ENCODE data around the gene ZMAT3.
A peak's percentile ranks its signal among the peaks of the same experiment; 100 is the strongest.
"Not testable (repeated sequence)": the region's sequence is repeated elsewhere in the genome, so short reads cannot be mapped to it uniquely, and the experiment has no call there.

The ZMAT3 gene

DNA sequence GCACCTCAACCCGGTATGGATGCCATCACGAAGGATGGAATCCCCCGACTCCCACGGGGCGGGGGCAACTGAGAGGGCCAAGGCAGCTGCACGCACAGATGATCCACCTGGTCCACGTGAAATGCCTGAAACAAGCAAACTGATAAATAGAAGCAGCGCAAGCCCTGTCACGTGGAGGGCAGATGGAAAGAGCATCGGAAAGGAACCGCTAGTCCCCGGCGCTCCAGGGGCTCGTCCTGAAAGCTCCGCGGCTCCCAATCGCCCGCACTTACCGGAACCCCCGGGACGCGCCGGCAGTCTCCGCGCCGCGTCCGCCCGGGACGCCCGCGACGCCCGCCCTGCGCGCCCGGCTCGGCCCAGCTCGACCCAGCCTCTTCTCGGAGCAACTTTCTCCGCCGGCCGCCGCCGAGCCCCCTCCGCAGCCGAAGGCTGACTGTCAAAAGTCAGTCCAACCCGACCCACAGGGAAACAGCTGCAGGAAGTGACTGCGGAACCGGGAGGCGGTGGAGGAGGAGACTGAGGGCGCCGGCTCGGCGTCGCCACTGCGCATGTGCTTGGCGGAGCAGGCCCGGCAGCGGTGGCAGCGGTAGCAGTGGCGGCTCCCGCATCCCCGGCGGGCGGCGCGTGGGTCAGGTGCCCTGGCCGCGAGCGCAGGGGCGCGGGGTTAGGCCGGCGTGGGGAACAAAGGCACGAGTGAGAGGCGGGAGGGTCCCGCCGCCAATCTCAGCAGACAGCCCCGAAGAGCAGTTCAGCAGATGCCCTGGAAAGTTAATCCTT is at the start of gene ZMAT3 (continued):
- TF ChIP-seq, protein P1, sequence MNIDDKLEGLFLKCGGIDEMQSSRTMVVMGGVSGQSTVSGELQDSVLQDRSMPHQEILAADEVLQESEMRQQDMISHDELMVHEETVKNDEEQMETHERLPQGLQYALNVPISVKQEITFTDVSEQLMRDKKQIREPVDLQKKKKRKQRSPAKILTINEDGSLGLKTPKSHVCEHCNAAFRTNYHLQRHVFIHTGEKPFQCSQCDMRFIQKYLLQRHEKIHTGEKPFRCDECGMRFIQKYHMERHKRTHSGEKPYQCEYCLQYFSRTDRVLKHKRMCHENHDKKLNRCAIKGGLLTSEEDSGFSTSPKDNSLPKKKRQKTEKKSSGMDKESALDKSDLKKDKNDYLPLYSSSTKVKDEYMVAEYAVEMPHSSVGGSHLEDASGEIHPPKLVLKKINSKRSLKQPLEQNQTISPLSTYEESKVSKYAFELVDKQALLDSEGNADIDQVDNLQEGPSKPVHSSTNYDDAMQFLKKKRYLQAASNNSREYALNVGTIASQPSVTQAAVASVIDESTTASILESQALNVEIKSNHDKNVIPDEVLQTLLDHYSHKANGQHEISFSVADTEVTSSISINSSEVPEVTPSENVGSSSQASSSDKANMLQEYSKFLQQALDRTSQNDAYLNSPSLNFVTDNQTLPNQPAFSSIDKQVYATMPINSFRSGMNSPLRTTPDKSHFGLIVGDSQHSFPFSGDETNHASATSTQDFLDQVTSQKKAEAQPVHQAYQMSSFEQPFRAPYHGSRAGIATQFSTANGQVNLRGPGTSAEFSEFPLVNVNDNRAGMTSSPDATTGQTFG (tag by site-specific recombination; IDR thresholded peaks at IDR 0.05; ENCODE audit: borderline replicate concordance) = no peak
- TF ChIP-seq ZNF335 (tag by site-specific recombination; conservative IDR thresholded peaks at IDR 0.05) (peak; percentile 76), ZNF521 (tag by site-specific recombination; IDR thresholded peaks at IDR 0.05) (no peak), GLI2 (tag by site-specific recombination; IDR thresholded peaks at IDR 0.05; ENCODE audit: borderline replicate concordance, low read depth) (no peak), ZSCAN30 (tag by site-specific recombination; IDR thresholded peaks at IDR 0.05) (peak; percentile 38; the same call in 1 of the 2 replicates), ZNF221 (tag by site-specific recombination; IDR thresholded peaks at IDR 0.05; ENCODE audit: borderline replicate concordance) (no peak), ZNF2 (tag by site-specific recombination; IDR thresholded peaks at IDR 0.05) (no peak), ZNF366 (tag by site-specific recombination; conservative IDR thresholded peaks at IDR 0.05) (no peak; the same call in 1 of the 2 replicates), MYNN (tag by site-specific recombination; IDR thresholded peaks at IDR 0.05; ENCODE audit: borderline replicate concordance) (no peak), SP2 (tag by site-specific recombination; IDR thresholded peaks at IDR 0.05) (peak; percentile 48), HOXD13 (CRISPR knock-in tag; IDR thresholded peaks at IDR 0.05; ENCODE audit: borderline replicate concordance) (no peak), HOXA7 (CRISPR knock-in tag; IDR thresholded peaks at IDR 0.05; ENCODE audit: borderline replicate concordance) (no peak), ZBTB8A (tag by site-specific recombination; IDR thresholded peaks at IDR 0.05) (peak; percentile 79), GLIS1 (tag by site-specific recombination; IDR thresholded peaks at IDR 0.05) (0 out of 2 replicates have a peak, but pooled peaks have one; percentile 10)
- TF ChIP-seq, protein P2, sequence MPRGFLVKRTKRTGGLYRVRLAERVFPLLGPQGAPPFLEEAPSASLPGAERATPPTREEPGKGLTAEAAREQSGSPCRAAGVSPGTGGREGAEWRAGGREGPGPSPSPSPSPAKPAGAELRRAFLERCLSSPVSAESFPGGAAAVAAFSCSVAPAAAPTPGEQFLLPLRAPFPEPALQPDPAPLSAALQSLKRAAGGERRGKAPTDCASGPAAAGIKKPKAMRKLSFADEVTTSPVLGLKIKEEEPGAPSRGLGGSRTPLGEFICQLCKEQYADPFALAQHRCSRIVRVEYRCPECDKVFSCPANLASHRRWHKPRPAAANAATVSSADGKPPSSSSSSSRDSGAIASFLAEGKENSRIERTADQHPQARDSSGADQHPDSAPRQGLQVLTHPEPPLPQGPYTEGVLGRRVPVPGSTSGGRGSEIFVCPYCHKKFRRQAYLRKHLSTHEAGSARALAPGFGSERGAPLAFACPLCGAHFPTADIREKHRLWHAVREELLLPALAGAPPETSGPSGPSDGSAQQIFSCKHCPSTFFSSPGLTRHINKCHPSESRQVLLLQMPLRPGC (tag by site-specific recombination; IDR thresholded peaks at IDR 0.05) = peak; percentile 26; the same call in 1 of the 2 replicates
- TF ChIP-seq, protein P3, sequence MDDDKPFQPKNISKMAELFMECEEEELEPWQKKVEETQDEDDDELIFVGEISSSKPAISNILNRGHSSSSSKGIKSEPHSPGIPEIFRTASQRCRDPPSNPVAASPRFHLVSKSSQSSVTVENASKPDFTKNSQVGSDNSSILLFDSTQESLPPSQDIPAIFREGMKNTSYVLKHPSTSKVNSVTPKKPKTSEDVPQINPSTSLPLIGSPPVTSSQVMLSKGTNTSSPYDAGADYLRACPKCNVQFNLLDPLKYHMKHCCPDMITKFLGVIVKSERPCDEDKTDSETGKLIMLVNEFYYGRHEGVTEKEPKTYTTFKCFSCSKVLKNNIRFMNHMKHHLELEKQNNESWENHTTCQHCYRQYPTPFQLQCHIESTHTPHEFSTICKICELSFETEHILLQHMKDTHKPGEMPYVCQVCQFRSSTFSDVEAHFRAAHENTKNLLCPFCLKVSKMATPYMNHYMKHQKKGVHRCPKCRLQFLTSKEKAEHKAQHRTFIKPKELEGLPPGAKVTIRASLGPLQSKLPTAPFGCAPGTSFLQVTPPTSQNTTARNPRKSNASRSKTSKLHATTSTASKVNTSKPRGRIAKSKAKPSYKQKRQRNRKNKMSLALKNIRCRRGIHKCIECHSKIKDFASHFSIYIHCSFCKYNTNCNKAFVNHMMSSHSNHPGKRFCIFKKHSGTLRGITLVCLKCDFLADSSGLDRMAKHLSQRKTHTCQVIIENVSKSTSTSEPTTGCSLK (tag by site-specific recombination; IDR thresholded peaks at IDR 0.05) = no peak
- TF ChIP-seq, protein P4, sequence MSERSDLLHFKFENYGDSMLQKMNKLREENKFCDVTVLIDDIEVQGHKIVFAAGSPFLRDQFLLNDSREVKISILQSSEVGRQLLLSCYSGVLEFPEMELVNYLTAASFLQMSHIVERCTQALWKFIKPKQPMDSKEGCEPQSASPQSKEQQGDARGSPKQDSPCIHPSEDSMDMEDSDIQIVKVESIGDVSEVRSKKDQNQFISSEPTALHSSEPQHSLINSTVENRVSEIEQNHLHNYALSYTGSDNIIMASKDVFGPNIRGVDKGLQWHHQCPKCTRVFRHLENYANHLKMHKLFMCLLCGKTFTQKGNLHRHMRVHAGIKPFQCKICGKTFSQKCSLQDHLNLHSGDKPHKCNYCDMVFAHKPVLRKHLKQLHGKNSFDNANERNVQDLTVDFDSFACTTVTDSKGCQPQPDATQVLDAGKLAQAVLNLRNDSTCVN (tag by site-specific recombination; optimal IDR thresholded peaks at IDR 0.05) = peak; percentile 68

DNA sequence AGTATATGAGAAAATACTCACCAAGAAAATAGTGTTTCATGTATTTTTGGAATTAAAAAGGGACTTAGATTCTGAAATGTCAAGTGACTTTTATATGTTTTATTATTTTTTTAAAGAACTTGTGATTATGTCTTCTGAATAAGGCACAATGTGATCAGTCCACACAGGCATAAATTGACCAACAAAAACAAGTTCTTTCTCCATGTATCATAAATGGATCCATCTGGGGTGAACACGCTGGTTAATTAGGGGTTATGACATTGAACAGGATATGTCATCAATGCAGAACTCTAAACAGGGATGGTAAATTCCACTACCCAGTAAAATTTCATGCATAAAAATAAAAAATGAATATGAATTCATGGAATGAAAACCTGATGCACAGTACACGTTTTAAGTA is 45.2 kb upstream of the ZMAT3 start:
- TF ChIP-seq ZNF777 (tag by site-specific recombination; IDR thresholded peaks at IDR 0.05; ENCODE audit: borderline replicate concordance) = no peak
- TF ChIP-seq, protein P5, sequence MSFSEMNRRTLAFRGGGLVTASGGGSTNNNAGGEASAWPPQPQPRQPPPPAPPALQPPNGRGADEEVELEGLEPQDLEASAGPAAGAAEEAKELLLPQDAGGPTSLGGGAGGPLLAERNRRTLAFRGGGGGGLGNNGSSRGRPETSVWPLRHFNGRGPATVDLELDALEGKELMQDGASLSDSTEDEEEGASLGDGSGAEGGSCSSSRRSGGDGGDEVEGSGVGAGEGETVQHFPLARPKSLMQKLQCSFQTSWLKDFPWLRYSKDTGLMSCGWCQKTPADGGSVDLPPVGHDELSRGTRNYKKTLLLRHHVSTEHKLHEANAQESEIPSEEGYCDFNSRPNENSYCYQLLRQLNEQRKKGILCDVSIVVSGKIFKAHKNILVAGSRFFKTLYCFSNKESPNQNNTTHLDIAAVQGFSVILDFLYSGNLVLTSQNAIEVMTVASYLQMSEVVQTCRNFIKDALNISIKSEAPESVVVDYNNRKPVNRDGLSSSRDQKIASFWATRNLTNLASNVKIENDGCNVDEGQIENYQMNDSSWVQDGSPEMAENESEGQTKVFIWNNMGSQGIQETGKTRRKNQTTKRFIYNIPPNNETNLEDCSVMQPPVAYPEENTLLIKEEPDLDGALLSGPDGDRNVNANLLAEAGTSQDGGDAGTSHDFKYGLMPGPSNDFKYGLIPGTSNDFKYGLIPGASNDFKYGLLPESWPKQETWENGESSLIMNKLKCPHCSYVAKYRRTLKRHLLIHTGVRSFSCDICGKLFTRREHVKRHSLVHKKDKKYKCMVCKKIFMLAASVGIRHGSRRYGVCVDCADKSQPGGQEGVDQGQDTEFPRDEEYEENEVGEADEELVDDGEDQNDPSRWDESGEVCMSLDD (tag by site-specific recombination; IDR thresholded peaks at IDR 0.05) = no peak
- TF ChIP-seq MYNN (tag by site-specific recombination; IDR thresholded peaks at IDR 0.05; ENCODE audit: borderline replicate concordance) = no peak
- no peak for TF ChIP-seq ZNF426 (tag by site-specific recombination; IDR thresholded peaks at IDR 0.05)
- TF ChIP-seq GFI1B (tag by site-specific recombination; IDR thresholded peaks at IDR 0.05) = no peak
- no peak for TF ChIP-seq ZNF660 (tag by site-specific recombination; IDR thresholded peaks at IDR 0.05)
- Histone ChIP-seq H3K4me1 (ENCODE audit: control insufficient read depth, insufficient read depth, low read length) (no peaks in the 10 kb centered on the region), H3K9me3 (ENCODE audit: control insufficient read depth, insufficient read depth, low read depth, low read length) (no peaks in the 10 kb centered on the region), H3K27ac (ENCODE audit: extremely low read depth, low read depth, low read length) (no peak overlapping the region), H3K4me3 (ENCODE audit: low read depth, low read length) (no peak overlapping the region), H3K36me3 (ENCODE audit: control insufficient read depth in 2 of 2, insufficient read depth in 1 of 2, low read length in 2 of 2) (no peaks in the 10 kb centered on the region)
- POLR2A ChIA-PET = no interaction called here
- CTCF ChIA-PET = no interaction called here

DNA sequence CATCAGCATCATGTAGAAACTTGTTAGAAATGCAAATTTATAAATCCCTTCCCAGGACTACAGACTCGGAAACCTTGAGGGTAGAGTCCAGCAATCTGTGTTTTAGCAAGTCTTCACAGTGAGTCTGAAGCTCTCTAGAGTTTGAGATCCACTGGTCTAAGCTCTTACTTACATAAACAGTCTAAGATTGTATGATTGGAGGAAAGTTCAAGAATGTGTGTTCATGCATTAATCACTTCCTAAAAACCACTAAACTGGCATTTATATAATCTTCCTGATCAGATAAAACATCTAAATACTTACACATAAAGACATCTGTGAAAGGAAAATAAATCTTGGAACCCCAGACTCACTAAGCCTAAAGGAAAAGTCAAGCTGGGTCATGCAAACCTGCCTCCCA is 43.8 kb upstream of the ZMAT3 start:
- H3K4me3 ChIP-seq (ENCODE audit: low read depth, low read length); H3K36me3 ChIP-seq (ENCODE audit: control insufficient read depth in 2 of 2, insufficient read depth in 1 of 2, low read length in 2 of 2); CTCF ChIA-PET; H3K27ac ChIP-seq (ENCODE audit: extremely low read depth, low read depth, low read length); H3K4me1 ChIP-seq (ENCODE audit: control insufficient read depth, insufficient read depth, low read length); H3K9me3 ChIP-seq (ENCODE audit: control insufficient read depth, insufficient read depth, low read depth, low read length); POLR2A ChIA-PET: not testable (repeated sequence)

Data from HEK293 (cell line).